HEK293 (cell line): ENCODE measurements around the gene SMIM20.

ENCODE experiments used
- CTCF ChIA-PET: fragments of 350-600 bp; formaldehyde crosslinking; extraction: SDS; loops from one replicate; lab custom pipeline; 2021; ENCODE audit warnings: antibody characterized with exemption; lab: Yijun Ruan, JAX
- POLR2A ChIA-PET: fragments of 300-600 bp; formaldehyde crosslinking; extraction: SDS; loops from one replicate; lab custom pipeline; 2020; ENCODE audit warnings: antibody characterized with exemption, inconsistent platforms; lab: Yijun Ruan, JAX
- H3K27ac ChIP-seq: fragments of 200-500 bp; sonication (Bioruptor generic); 2 replicates; pipeline ENCODE4 v1.5.1; 2014; ENCODE audit warnings: low read depth, low read length, control low read depth, inconsistent platforms; ENCODE audit errors: extremely low read depth
- H3K36me3 ChIP-seq, 2 experiments: fragments of 200-500 bp in 1 of 2; sonication (Bioruptor generic) in 1 of 2; 1 replicate in 1 of 2; 2 replicates in 1 of 2; pipeline ENCODE4 v1.5.1; 2014 to 2017; ENCODE audit warnings: inconsistent platforms in 2 of 2, low read length in 2 of 2; ENCODE audit not compliant: control insufficient read depth in 2 of 2, insufficient read depth in 1 of 2
- H3K4me1 ChIP-seq: fragments of 200-500 bp; sonication (Bioruptor generic); 2 replicates; pipeline ENCODE4 v1.5.1; 2014; ENCODE audit warnings: mild to moderate bottlenecking, low read length, inconsistent platforms; ENCODE audit not compliant: control insufficient read depth, insufficient read depth
- H3K4me3 ChIP-seq: 2 replicates; pipeline ENCODE4 v1.5.1; 2011; ENCODE audit warnings: low read depth, mild to moderate bottlenecking, control low read depth, low read length, moderate library complexity
- H3K9me3 ChIP-seq: fragments of 200-500 bp; sonication (Bioruptor generic); 2 replicates; pipeline ENCODE4 v1.5.1; 2014; ENCODE audit warnings: low read depth, low read length, inconsistent platforms; ENCODE audit not compliant: control insufficient read depth, insufficient read depth
- KLF16 ChIP-seq: fragments of 450-650 bp; formaldehyde crosslinking; IDR thresholded peaks from 2 replicates; pipeline ENCODE4 v1.5.1; 2017; ENCODE audit warnings: missing biosample characterization, missing genetic modification characterization
- OSR2 ChIP-seq: fragments of 450-650 bp; formaldehyde crosslinking; IDR thresholded peaks from 2 replicates; pipeline ENCODE4 v1.5.1; 2016; ENCODE audit warnings: missing biosample characterization, missing genetic modification characterization
- SCRT1 ChIP-seq: fragments of 450-650 bp; formaldehyde crosslinking; IDR thresholded peaks from 2 replicates; pipeline ENCODE4 v1.5.1; 2016; ENCODE audit warnings: missing biosample characterization, missing genetic modification characterization, borderline replicate concordance
- WT1 ChIP-seq: fragments of 450-650 bp; formaldehyde crosslinking; IDR thresholded peaks from 2 replicates; pipeline ENCODE4 v1.5.1; 2016; ENCODE audit warnings: missing biosample characterization, missing genetic modification characterization
- ZFP37 ChIP-seq: fragments of 450-650 bp; formaldehyde crosslinking; IDR thresholded peaks from 2 replicates; pipeline ENCODE4 v1.5.1; 2016; ENCODE audit warnings: missing biosample characterization, missing genetic modification characterization
- ZNF121 ChIP-seq: fragments of 450-650 bp; formaldehyde crosslinking; IDR thresholded peaks from 2 replicates; pipeline ENCODE4 v1.5.1; 2016; ENCODE audit warnings: missing biosample characterization, missing genetic modification characterization
- ZNF155 ChIP-seq: fragments of 450-650 bp; formaldehyde crosslinking; IDR thresholded peaks from 2 replicates; pipeline ENCODE4 v1.5.1; 2016; ENCODE audit warnings: missing biosample characterization, missing genetic modification characterization
- ZNF214 ChIP-seq: fragments of 450-650 bp; formaldehyde crosslinking; IDR thresholded peaks from 2 replicates; pipeline ENCODE4 v1.5.1; 2017; ENCODE audit warnings: missing biosample characterization, mild to moderate bottlenecking, missing genetic modification characterization, borderline replicate concordance
- ZNF274 ChIP-seq, 2 experiments: fragments of 200-500 bp in 1 of 2; fragments of 450-650 bp in 1 of 2; sonication (Bioruptor generic) in 1 of 2; formaldehyde crosslinking in 1 of 2; IDR thresholded peaks; 2 replicates each; pipeline versions ENCODE4 v1.5.1 to v1.6.1; 2014 to 2016; ENCODE audit warnings: borderline replicate concordance in 1 of 2, inconsistent platforms in 1 of 2, low read length in 1 of 2, missing biosample characterization in 1 of 2, missing genetic modification characterization in 1 of 2
- ZNF391 ChIP-seq: fragments of 450-650 bp; formaldehyde crosslinking; IDR thresholded peaks from 2 replicates; pipeline ENCODE4 v1.5.1; 2016; ENCODE audit warnings: low read depth, missing biosample characterization, missing genetic modification characterization, borderline replicate concordance
- ZNF530 ChIP-seq: fragments of 450-650 bp; formaldehyde crosslinking; IDR thresholded peaks from 2 replicates; pipeline ENCODE4 v1.5.1; 2016; ENCODE audit warnings: low read depth, missing biosample characterization, missing genetic modification characterization
- ZNF548 ChIP-seq: fragments of 450-650 bp; formaldehyde crosslinking; IDR thresholded peaks from 2 replicates; pipeline ENCODE4 v1.5.1; 2016; ENCODE audit warnings: missing biosample characterization, missing genetic modification characterization
- ZXDB ChIP-seq: fragments of 450-650 bp; formaldehyde crosslinking; IDR thresholded peaks from 2 replicates; pipeline ENCODE4 v1.5.1; 2016; ENCODE audit warnings: missing biosample characterization, missing genetic modification characterization
- TF ChIP-seq, protein P1 (sequence below): fragments of 450-650 bp; formaldehyde crosslinking; IDR thresholded peaks from 2 replicates; pipeline ENCODE4 v1.5.1; 2016; ENCODE audit warnings: missing biosample characterization, missing genetic modification characterization
- TF ChIP-seq, protein P2 (sequence below): fragments of 450-650 bp; formaldehyde crosslinking; IDR thresholded peaks from 2 replicates; pipeline ENCODE4 v1.5.1; 2016; ENCODE audit warnings: missing biosample characterization, missing genetic modification characterization
- TF ChIP-seq, protein P3 (sequence below): fragments of 450-650 bp; formaldehyde crosslinking; IDR thresholded peaks from 2 replicates; pipeline ENCODE4 v1.5.1; 2017; ENCODE audit warnings: missing biosample characterization, missing genetic modification characterization
- TF ChIP-seq, protein P4 (sequence below): fragments of 450-650 bp; formaldehyde crosslinking; IDR thresholded peaks from 2 replicates; pipeline ENCODE4 v1.5.1; 2016; ENCODE audit warnings: missing biosample characterization, missing genetic modification characterization
- TF ChIP-seq, protein P5 (sequence below): IDR thresholded peaks from 2 replicates; pipeline ENCODE4 v1.6.1; 2011; ENCODE audit warnings: mild to moderate bottlenecking, low read depth, low read length, borderline replicate concordance
- TF ChIP-seq, protein P6 (sequence below): fragments of 450-650 bp; formaldehyde crosslinking; IDR thresholded peaks from 2 replicates; pipeline ENCODE4 v1.5.1; 2016; ENCODE audit warnings: missing biosample characterization, missing genetic modification characterization, borderline replicate concordance

SMIM20 gene

DNA sequence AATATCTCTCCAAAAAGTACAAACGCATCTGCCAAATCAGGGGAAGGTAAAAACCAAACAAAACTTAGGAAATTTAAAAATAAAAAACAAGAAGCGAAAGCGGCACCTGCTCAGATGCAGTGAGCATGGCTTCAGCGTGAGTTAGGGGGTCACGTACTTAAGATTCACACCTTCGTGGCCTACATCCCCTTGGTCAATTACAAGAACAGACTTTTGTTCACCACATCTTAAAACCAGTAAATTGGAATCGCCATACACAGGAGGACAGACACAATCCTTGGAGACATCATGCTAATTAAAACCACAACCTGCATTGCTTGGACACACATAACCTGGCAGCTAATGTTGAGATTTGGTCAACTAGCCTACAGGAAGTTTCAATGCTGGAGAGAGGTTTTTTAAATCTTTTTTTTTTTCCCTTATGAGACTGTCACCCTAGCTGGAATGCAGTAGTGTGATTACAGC lies 38.7 kb upstream of the SMIM20 start:
- Histone ChIP-seq H3K4me1 (no peaks in the 10 kb centered on the region), H3K27ac (no peak overlapping the region), H3K9me3 (no peaks in the 10 kb centered on the region), H3K4me3 (no peak overlapping the region), H3K36me3 (no peaks in the 10 kb centered on the region)
- ChIA-PET CTCF (no interaction called here), POLR2A (no interaction called here)
- TF ChIP-seq ZXDB = no peak
- TF ChIP-seq ZNF530 (tag by site-specific recombination) = no peak
- TF ChIP-seq, protein P1, sequence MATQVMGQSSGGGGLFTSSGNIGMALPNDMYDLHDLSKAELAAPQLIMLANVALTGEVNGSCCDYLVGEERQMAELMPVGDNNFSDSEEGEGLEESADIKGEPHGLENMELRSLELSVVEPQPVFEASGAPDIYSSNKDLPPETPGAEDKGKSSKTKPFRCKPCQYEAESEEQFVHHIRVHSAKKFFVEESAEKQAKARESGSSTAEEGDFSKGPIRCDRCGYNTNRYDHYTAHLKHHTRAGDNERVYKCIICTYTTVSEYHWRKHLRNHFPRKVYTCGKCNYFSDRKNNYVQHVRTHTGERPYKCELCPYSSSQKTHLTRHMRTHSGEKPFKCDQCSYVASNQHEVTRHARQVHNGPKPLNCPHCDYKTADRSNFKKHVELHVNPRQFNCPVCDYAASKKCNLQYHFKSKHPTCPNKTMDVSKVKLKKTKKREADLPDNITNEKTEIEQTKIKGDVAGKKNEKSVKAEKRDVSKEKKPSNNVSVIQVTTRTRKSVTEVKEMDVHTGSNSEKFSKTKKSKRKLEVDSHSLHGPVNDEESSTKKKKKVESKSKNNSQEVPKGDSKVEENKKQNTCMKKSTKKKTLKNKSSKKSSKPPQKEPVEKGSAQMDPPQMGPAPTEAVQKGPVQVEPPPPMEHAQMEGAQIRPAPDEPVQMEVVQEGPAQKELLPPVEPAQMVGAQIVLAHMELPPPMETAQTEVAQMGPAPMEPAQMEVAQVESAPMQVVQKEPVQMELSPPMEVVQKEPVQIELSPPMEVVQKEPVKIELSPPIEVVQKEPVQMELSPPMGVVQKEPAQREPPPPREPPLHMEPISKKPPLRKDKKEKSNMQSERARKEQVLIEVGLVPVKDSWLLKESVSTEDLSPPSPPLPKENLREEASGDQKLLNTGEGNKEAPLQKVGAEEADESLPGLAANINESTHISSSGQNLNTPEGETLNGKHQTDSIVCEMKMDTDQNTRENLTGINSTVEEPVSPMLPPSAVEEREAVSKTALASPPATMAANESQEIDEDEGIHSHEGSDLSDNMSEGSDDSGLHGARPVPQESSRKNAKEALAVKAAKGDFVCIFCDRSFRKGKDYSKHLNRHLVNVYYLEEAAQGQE (tag by site-specific recombination) = no peak
- no peak for TF ChIP-seq OSR2 (tag by site-specific recombination)
- no peak for TF ChIP-seq SCRT1 (tag by site-specific recombination)
- TF ChIP-seq, protein P2, sequence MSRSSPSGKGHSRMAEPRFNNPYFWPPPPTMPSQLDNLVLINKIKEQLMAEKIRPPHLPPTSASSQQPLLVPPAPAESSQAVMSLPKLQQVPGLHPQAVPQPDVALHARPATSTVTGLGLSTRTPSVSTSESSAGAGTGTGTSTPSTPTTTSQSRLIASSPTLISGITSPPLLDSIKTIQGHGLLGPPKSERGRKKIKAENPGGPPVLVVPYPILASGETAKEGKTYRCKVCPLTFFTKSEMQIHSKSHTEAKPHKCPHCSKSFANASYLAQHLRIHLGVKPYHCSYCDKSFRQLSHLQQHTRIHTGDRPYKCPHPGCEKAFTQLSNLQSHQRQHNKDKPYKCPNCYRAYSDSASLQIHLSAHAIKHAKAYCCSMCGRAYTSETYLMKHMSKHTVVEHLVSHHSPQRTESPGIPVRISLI (tag by site-specific recombination) = no peak
- no peak for TF ChIP-seq ZNF155 (tag by site-specific recombination)
- TF ChIP-seq ZNF548 (tag by site-specific recombination) = no peak
- TF ChIP-seq, protein P3, sequence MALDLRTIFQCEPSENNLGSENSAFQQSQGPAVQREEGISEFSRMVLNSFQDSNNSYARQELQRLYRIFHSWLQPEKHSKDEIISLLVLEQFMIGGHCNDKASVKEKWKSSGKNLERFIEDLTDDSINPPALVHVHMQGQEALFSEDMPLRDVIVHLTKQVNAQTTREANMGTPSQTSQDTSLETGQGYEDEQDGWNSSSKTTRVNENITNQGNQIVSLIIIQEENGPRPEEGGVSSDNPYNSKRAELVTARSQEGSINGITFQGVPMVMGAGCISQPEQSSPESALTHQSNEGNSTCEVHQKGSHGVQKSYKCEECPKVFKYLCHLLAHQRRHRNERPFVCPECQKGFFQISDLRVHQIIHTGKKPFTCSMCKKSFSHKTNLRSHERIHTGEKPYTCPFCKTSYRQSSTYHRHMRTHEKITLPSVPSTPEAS (tag by site-specific recombination) = no peak
- TF ChIP-seq WT1 (tag by site-specific recombination) = no peak
- TF ChIP-seq, protein P4, sequence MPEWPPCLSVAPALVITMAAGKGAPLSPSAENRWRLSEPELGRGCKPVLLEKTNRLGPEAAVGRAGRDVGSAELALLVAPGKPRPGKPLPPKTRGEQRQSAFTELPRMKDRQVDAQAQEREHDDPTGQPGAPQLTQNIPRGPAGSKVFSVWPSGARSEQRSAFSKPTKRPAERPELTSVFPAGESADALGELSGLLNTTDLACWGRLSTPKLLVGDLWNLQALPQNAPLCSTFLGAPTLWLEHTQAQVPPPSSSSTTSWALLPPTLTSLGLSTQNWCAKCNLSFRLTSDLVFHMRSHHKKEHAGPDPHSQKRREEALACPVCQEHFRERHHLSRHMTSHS (tag by site-specific recombination) = no peak
- TF ChIP-seq, protein P5, sequence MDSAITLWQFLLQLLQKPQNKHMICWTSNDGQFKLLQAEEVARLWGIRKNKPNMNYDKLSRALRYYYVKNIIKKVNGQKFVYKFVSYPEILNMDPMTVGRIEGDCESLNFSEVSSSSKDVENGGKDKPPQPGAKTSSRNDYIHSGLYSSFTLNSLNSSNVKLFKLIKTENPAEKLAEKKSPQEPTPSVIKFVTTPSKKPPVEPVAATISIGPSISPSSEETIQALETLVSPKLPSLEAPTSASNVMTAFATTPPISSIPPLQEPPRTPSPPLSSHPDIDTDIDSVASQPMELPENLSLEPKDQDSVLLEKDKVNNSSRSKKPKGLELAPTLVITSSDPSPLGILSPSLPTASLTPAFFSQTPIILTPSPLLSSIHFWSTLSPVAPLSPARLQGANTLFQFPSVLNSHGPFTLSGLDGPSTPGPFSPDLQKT = no peak
- no peak for TF ChIP-seq ZNF274 (IDR thresholded peaks at IDR 0.05; ENCODE audit: low read length)
- TF ChIP-seq ZNF274 (tag by site-specific recombination; IDR thresholded peaks at IDR 0.05; ENCODE audit: borderline replicate concordance) = no peak
- no peak for TF ChIP-seq KLF16 (tag by site-specific recombination)
- TF ChIP-seq, protein P6, sequence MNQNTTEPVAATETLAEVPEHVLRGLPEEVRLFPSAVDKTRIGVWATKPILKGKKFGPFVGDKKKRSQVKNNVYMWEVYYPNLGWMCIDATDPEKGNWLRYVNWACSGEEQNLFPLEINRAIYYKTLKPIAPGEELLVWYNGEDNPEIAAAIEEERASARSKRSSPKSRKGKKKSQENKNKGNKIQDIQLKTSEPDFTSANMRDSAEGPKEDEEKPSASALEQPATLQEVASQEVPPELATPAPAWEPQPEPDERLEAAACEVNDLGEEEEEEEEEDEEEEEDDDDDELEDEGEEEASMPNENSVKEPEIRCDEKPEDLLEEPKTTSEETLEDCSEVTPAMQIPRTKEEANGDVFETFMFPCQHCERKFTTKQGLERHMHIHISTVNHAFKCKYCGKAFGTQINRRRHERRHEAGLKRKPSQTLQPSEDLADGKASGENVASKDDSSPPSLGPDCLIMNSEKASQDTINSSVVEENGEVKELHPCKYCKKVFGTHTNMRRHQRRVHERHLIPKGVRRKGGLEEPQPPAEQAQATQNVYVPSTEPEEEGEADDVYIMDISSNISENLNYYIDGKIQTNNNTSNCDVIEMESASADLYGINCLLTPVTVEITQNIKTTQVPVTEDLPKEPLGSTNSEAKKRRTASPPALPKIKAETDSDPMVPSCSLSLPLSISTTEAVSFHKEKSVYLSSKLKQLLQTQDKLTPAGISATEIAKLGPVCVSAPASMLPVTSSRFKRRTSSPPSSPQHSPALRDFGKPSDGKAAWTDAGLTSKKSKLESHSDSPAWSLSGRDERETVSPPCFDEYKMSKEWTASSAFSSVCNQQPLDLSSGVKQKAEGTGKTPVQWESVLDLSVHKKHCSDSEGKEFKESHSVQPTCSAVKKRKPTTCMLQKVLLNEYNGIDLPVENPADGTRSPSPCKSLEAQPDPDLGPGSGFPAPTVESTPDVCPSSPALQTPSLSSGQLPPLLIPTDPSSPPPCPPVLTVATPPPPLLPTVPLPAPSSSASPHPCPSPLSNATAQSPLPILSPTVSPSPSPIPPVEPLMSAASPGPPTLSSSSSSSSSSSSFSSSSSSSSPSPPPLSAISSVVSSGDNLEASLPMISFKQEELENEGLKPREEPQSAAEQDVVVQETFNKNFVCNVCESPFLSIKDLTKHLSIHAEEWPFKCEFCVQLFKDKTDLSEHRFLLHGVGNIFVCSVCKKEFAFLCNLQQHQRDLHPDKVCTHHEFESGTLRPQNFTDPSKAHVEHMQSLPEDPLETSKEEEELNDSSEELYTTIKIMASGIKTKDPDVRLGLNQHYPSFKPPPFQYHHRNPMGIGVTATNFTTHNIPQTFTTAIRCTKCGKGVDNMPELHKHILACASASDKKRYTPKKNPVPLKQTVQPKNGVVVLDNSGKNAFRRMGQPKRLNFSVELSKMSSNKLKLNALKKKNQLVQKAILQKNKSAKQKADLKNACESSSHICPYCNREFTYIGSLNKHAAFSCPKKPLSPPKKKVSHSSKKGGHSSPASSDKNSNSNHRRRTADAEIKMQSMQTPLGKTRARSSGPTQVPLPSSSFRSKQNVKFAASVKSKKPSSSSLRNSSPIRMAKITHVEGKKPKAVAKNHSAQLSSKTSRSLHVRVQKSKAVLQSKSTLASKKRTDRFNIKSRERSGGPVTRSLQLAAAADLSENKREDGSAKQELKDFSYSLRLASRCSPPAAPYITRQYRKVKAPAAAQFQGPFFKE (tag by site-specific recombination) = no peak
- TF ChIP-seq ZFP37 = no peak
- TF ChIP-seq ZNF391 (tag by site-specific recombination) = no peak
- no peak for TF ChIP-seq ZNF214
- TF ChIP-seq ZNF121 (tag by site-specific recombination) = no peak
